NCI-H82 (cell line): Measurements from ENCODE around the gene SCN4A.
"Not testable (repeated sequence)": the region's sequence is repeated elsewhere in the genome, so short reads cannot be mapped to it uniquely, and the experiment has no call there.

Experiments
- DNase-seq: peaks from one replicate; lab custom pipeline; 2025; lab: John Stamatoyannopoulos, UW

The SCN4A gene

DNA sequence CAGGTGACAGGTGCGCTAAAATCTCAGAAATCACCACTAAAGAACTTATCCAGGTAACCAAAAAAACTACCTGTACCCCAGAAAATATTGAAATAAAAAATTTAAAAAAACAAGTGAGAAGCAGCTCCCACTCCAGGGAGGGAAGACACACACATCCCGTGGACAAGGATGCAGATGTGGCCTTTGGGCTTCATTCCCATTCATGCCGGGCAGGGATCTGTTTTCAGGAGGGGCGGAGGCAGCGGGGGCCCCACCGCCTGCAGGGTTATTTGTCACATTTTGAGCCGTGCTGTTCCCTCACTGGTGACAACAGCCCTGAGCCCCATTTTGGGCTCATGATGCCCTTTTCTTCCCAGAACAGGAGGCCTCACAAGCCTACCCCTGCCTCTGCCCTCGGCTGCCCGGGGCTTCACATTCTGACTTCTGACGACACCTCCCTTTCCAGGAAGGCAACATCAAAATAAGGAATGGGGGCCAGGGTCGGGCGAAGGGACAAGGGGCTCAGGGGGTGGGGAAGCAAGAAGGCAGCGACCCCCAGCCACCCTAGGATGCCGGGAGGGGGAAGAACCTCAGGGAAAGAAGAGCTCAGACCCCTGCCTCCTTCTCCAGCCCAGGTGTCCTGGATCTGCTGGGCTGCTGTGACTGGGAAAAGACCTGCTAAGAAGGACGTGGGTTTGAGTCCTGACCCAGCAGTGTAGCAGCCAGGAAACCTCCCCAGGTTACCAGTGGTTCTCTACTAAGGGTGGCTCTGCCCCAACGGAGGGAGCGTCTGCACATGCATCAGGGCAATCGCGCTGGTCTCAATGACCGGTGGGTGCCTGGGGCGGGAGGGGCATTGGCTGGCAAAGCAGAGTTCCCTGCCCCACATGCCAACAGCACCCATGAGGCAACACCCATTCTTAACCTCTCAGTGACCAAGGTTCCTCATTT is 38.3 kb downstream of the SCN4A start:
- DNase-seq: no peak

GRCh38 chr17:63933598-63933997 is 39.1 kb downstream of the SCN4A start:
- DNase-seq: no peak

- DNase-seq: no peak
These were observed 40.0 kb downstream of the SCN4A start for GRCh38 chr17:63932721-63933120.

GRCh38 chr17:63931981-63932561 is 40.6 kb downstream of the SCN4A start, which contains the start of gene CD79B:
Gene CD79B, minus strand, starts transcription at chr17:63932331. Its CDS starts 70 bp downstream, at chr17:63932261.
- DNase-seq: no peak

DNA sequence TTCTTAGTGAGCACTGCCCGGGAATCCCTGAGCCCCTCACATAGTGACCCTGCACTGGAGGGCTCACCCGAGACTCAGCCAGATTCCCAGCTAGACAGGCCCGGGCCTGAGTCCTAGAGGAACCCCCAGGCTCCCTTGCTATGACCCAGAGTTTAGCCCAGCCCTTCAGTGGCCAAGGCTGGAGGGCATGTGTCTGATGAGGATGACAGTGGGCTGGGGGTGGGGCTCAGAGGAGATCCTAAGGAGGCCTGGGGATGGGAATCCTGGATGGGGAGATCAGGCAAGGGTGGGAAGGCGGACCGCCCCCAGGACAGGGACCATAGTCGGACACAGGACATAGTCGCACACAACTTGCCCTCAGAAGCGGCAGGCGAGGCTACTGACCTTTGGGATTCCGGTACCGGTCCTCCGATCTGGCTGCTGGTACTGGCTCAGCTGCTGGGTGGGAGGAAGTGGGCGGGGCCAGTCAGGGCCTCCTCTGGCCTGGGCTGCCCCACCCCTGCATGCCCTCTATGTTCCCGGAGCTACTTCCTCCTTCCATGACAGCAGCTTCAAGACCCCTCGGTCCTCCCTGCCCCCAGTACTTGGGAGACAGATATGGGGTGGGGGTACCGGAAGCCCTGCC is 41.7 kb downstream of the SCN4A start:
- no peak for DNase-seq

DNA sequence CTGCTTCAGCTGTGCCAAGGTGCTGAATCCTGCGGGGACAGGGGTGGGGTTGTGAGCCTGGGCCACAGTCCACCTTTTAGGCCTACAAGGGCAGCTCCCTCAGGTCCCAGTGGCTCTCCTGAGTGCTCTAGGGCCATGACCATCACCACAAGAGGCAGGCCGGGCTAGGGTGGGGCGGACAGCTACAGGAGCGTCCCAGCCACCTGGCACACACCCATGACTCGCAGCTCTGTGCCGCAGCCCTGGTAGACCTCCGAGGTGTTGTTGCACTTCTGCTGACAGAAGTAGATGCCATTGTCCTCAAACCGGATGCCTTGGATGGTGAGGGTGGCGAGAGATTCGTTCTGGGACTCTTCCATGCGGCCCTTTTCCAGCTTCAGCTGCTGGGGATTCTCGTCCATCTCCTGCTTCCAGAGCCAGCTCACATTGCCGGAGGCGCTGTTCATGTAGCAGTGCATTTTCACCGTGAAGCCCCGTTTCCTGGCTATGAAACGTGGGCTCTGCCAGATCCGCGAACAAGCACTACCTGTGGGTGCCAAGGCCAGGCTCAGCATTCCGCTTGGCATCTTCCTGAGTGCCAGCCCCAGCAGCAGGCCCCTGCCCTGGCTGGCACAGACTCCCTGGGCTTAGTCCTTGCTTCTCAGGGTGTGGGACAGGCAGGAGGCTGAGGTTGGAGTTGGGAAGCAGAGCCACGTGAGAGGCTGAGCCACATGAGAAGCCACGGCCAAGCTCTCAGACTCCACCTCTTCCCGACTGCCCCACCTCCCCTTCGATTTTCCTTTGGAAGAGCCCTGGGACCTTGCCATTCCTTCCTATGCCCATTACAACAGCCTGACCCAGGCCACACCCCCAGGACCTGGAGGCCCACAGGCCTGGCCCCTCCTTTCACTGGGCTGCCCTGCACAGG is 42.6 kb downstream of the SCN4A start:
- no peak for DNase-seq

- no peak for DNase-seq
These were observed 43.6 kb downstream of the SCN4A start for GRCh38 chr17:63928966-63929695.

- no peak for DNase-seq
These were observed 44.5 kb downstream of the SCN4A start for GRCh38 chr17:63928172-63928666.

DNA sequence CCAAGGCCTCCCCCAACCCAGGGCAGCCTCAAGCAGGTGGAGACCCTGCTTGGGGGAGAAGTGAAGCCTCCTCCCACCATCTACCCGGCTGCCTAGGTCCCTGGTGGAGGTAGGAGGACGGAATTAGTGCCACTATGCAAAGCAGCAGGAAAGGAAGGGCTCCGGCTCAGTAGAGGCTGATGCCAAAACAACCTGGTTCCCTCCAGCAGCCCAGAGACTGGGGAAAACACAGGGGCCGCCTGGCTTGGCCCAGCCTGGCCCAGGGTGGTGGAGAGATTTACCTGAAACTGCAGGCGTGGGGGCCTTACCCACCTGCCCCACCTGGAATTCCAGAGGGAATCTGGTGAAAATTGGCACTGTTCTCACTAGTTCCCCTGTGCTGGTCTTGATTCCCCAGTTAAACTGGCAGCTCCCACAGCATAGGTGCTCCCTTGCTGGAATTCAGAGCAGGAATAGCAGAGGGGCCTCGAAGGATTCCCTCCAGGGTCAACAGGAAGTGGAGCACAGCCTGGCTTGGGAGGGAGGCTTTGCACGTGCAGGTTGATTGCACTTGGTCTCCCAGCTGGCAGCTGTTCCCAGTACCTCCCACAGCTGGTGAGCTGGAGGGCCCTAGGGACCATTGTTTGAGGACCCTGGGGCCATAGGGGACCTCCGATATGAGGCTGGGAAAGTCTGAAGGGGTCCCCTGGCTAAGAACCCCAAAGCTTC is 45.1 kb downstream of the SCN4A start:
- DNase-seq: peak; percentile 19

DNA sequence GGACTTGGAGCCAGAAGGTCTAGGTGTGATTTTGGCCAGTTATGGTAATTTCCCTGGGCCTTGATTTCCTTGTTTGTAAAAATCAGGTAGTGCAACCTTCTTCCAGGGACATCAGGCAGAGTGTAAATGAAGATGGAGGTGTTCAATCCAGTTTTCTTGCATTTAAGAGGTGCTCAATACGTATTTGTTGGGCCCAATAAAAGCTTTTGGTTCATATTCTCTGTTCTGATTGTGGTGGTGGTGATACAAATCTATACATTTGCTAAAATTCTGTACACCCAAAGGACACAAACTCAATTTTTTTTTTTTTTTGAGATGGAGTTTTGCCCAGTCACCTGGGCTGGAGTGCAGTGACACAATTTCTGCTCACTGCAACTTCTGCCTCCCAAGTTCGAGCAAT is 46.6 kb downstream of the SCN4A start:
- DNase-seq: no peak

DNA sequence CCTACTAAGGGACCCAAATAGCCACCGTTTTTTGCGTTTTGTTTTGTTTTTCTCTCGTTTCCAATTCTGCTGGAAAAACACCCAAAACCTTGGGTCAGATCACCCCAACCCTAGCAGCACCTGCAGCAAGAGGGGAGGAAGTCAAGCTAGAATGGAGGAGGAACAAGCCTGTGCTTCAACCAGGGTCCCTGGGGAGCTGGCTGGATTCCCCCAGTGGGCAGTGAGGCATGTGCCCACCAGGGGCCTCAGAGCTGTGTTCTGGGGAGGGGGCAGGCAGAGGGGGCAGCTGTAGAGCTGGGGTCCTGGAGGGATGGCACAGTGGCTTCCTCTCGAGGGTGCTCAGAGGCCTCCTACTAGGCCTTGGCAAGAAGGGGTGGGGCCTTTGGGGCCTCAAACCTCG is 47.1 kb downstream of the SCN4A start:
- DNase-seq: no peak

GRCh38 chr17:63922402-63922801 is 50.3 kb downstream of the SCN4A start:
- DNase-seq: not testable (repeated sequence)

GRCh38 chr17:63920779-63921178 is 51.9 kb downstream of the SCN4A start:
- DNase-seq: not testable (repeated sequence)

- not testable (repeated sequence) for DNase-seq
These were observed 52.7 kb downstream of the SCN4A start for GRCh38 chr17:63920050-63920449.

DNA sequence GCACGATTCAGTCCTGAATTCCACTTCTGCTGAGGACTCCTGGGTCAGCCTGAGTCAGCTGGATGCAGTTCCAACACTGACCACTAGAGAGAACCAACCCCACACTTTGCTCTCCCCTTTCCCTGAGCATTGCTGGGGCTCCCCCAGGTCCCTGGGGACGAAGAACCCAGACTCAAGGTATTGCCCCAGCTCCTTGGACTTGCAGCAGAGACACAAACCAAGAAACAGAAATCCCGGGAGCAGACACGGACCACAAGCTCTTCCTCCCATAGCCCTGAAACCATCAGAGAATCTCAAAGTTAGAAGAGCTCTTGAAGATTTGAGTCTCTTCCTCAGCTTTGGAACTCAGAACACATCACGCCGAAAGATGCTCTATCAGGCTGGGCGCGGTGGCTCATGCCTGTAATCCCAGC is 53.4 kb downstream of the SCN4A start:
- DNase-seq: peak; percentile 76

DNA sequence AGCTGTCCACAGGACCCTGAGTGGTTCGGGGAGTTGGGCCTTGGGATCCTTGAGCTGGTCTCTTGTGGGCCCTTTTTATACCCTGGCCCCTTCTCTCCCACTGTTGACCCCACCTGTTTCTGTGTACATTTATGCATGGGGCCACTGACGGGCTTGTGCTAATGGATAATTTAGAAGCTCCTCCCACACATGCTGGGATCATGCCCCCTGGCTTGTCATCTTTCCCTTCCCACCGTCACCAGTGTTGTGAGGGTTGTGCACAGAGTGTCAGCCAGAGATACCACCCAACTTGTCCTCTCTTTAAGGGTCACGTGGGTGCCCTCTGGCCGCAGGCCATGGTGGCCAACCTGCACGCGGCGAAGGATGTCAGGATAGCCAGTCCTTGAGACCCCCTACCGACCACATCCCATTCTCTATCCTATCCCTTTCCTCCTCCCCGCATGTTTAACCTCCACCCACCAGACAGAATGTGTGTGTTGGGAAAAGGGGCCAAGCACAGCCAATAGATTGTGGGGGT is 53.9 kb downstream of the SCN4A start, which contains the start of gene GH1:
Gene GH1, minus strand, starts transcription at position 51 of the 517 bp plus-strand sequence. CDS start 63 bp downstream, outside the sequence.
- DNase-seq: not testable (repeated sequence)

GRCh38 chr17:63918305-63918704 is 54.4 kb downstream of the SCN4A start:
- peak; percentile 26 for DNase-seq

GRCh38 chr17:63917646-63918045 is 55.1 kb downstream of the SCN4A start:
- DNase-seq: no peak

- not testable (repeated sequence) for DNase-seq
These were observed 55.5 kb downstream of the SCN4A start for GRCh38 chr17:63917206-63917605.
